Activated CD4-positive, alpha-beta memory T cell treated with anti-CD3 and anti-CD28 coated beads for 36 hours (primary cell): ENCODE data around the gene GBP5. TPM values are rescaled to one million over a fixed set of nuclear protein-coding genes. Genes with fewer than 3 reads are reported as not detected.
A peak's percentile ranks its signal among the peaks of the same experiment; 100 is the strongest.

Experiments
- CTCF ChIA-PET: fragments of 350-600 bp; sonication (Branson Sonifier 250); formaldehyde crosslinking; loops from one replicate; lab custom pipeline; 2021; ENCODE audit warnings: antibody characterized with exemption, inconsistent platforms; lab: Charles Lee
- POLR2A ChIA-PET: fragments of 350-600 bp; sonication (Branson Sonifier 250); formaldehyde crosslinking; loops from one replicate; lab custom pipeline; 2021; ENCODE audit warnings: antibody characterized with exemption; lab: Charles Lee
- DNase-seq: peaks from one replicate; pipeline ENCODE4 v3.0.0-alpha.2; 2020
- H3K27ac Mint-ChIP-seq: one replicate; pipeline ENCODE4 v1.8.0; 2021; ENCODE audit warnings: mixed read lengths
- H3K27me3 Mint-ChIP-seq: one replicate; pipeline ENCODE4 v1.8.0; 2021; ENCODE audit warnings: mixed read lengths
- H3K36me3 Mint-ChIP-seq: one replicate; pipeline ENCODE4 v1.8.0; 2021; ENCODE audit warnings: mixed read lengths
- H3K4me1 Mint-ChIP-seq: one replicate; pipeline ENCODE4 v1.8.0; 2021; ENCODE audit warnings: low read depth, mixed read lengths
- H3K4me3 Mint-ChIP-seq: one replicate; pipeline ENCODE4 v1.8.0; 2021; ENCODE audit warnings: mild to moderate bottlenecking, mixed read lengths
- H3K9me3 Mint-ChIP-seq: one replicate; pipeline ENCODE4 v1.8.0; 2021; ENCODE audit warnings: mixed read lengths
- intact Hi-C: fragments of 100-400 bp; cut with micrococcal nuclease; formaldehyde crosslinking; loops from one replicate; pipeline ENCODE4 v1.15.1; 2023
- total RNA-seq, 2 experiments: library from RNA; stranded (reverse); gene quantifications; one replicate each; pipeline ENCODE4 v1.2.3, GENCODE V29; 2021

GBP5 gene
- total RNA-seq, 2 experiments from 2014 or later: 95.1 to 95.7 TPM

DNA sequence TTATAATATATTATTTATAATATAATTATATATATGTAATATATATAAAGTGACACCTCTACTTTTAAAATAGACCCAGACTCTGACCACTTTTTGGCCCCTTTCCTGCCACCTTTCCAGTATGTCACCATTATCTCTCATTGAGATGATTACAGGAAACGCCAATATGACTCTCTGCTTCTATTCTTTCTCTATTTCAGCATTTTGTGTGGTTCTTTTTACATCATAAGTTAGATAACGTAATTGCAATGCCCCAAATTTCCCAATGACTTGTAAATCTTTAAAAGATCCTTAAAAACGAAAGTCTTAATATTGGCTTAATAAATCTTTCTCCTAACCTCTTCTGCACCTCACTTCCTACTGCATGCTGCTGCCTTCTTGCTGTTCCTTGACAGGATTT lies 8.1 kb upstream of the GBP5 start:
- peak overlapping the region; percentile 19 for H3K27ac Mint-ChIP-seq
- H3K9me3 Mint-ChIP-seq: peaks cover 6% of the 10 kb centered on the region
- no peak for DNase-seq
- peaks cover 75% of the 10 kb centered on the region for H3K4me1 Mint-ChIP-seq
- intact Hi-C loops: no loop called here
- no peak overlapping the region for H3K4me3 Mint-ChIP-seq
- peaks cover 7% of the 10 kb centered on the region for H3K36me3 Mint-ChIP-seq
- no peaks in the 10 kb centered on the region for H3K27me3 Mint-ChIP-seq
- ChIA-PET CTCF (no interaction called here), POLR2A (no interaction called here)

DNA sequence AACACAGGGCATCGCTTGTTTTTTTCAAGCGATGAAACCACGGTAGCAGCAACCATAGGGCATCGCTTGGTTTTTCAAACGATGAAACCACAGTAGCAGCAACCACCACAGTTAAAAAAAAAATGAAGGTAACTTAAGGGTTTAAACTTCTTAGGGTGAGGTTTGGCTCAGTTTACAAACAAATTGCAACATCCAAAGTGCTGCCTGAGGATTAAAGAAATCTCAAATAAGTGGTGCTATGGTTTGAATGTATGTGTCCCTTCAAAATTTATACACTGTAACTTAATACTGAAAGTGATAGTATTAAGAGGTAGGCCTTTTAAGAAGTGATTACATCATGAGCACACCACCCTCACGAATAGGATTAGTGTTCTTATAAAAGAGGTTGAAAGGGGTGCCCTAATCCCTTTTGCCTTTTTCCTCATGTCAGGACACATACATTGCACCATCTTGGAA lies 6.4 kb upstream of the GBP5 start:
- Mint-ChIP-seq H3K36me3 (peaks cover 4% of the 10 kb centered on the region), H3K27ac (peak overlapping the region; percentile 86), H3K4me1 (peaks cover 79% of the 10 kb centered on the region), H3K4me3 (peak overlapping the region; percentile 23), H3K9me3 (peaks cover 3% of the 10 kb centered on the region), H3K27me3 (no peaks in the 10 kb centered on the region)
- no peak for DNase-seq
- ChIA-PET CTCF (interaction anchor here (1.2 kb wide), 1 partner anchor 79 kb away, joined by 6 read pairs; no protein-coding TSS in a partner anchor), POLR2A (no interaction called here)
- intact Hi-C loops: loop anchor here (2.0 kb wide), 1 partner anchor 238 kb away; no protein-coding TSS in a partner anchor

DNA sequence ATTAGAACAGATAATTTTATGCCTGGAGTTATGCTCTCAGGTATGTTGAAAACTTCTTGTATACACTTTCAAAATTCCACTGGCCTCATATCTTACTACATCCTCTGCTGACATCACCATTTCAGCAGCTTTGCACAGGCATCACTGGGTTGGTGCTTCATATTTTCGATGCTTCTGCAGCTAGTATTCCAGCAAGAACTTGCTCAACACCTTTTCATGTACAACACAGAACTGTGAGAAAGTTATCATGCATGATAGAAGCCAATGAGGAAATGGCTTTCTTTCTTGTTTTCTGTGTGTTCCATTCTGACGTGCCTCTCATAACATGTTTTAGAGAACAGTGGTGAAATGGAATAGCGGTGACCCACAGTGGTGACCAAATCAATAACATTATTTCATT lies 5.1 kb upstream of the GBP5 start:
- H3K9me3 Mint-ChIP-seq: peaks cover 3% of the 10 kb centered on the region
- CTCF ChIA-PET: interaction anchor here (1.1 to 6.7 kb wide), 6 partner anchors 10 to 279 kb away, joined by 3 to 33 read pairs (median 6); partner anchors contain the start of gene GBP4
- DNase-seq: no peak
- H3K36me3 Mint-ChIP-seq: peaks cover 3% of the 10 kb centered on the region
- no peak overlapping the region for H3K4me3 Mint-ChIP-seq
- peaks cover 81% of the 10 kb centered on the region for H3K4me1 Mint-ChIP-seq
- intact Hi-C loops: loop anchor here (2.0 kb wide), 1 partner anchor 237 kb away; no protein-coding TSS in a partner anchor
- peak overlapping the region; percentile 86 for H3K27ac Mint-ChIP-seq
- POLR2A ChIA-PET: interaction anchor here (0.6 to 3.2 kb wide), 2 partner anchors 151 to 214 kb away, joined by 3 to 12 read pairs; partner anchors contain the start of gene GBP2
- no peaks in the 10 kb centered on the region for H3K27me3 Mint-ChIP-seq

DNA sequence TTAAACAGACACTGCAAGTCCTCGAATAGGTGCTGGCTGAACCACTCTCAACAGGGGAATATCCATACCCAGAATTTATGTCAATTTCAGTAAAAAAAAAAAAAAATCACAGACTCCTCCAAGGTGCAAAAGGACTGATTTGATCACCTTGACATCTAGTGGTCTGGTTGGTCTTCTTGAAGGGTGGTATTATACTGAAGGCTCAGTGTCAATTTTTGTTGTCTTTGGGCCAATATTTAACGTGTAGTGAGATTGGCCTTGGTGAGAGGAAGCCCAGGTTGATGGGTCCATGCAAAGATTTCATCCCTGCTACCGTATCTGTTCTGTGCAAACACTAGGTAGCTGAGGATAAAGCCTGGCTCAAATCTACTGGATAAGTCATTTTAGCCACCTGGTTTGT lies 4.0 kb upstream of the GBP5 start:
- peak overlapping the region; percentile 29 for H3K27ac Mint-ChIP-seq
- no peak overlapping the region for H3K4me3 Mint-ChIP-seq
- H3K4me1 Mint-ChIP-seq: peaks cover 81% of the 10 kb centered on the region
- no peaks in the 10 kb centered on the region for H3K27me3 Mint-ChIP-seq
- ChIA-PET CTCF (interaction anchor here (0.7 to 6.7 kb wide), 17 partner anchors 9 to 278 kb away, joined by 3 to 33 read pairs (median 4); partner anchors contain the start of gene GBP4), POLR2A (interaction anchor here (3.2 kb wide), 1 partner anchor 150 kb away, joined by 12 read pairs; the partner anchor contains the start of gene GBP2)
- intact Hi-C loops: loop anchor here (1.0 kb wide), 4 partner anchors 82 to 278 kb away; partner anchors contain the start of gene GBP2
- peaks cover 3% of the 10 kb centered on the region for H3K9me3 Mint-ChIP-seq
- peaks cover 11% of the 10 kb centered on the region for H3K36me3 Mint-ChIP-seq
- DNase-seq: no peak

DNA sequence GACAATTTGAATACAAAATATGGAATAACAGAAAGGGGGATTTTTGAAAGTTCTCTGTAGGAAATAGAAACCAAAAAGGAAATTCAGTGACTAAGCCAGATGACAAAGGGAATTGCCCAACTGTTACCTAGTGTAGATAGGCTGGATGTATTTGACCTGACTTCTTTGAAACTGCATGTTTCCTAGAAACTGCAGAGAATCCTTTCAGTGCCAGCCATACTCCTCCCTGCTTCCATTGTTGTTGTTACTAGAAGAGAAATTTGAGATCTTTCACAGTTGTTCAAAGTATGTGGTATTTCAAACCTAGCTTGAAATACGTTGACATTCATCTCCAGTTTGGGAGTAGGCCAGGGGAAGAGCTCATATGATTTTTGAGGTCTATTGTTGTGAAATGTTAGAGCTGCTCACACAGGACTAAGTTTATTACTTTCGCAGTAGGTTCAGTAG lies 1.8 kb upstream of the GBP5 start:
- Mint-ChIP-seq H3K4me3 (peak overlapping the region; percentile 80), H3K27ac (peak overlapping the region; percentile 99), H3K4me1 (peaks cover 76% of the 10 kb centered on the region), H3K27me3 (no peaks in the 10 kb centered on the region), H3K36me3 (peaks cover 23% of the 10 kb centered on the region), H3K9me3 (peaks cover 3% of the 10 kb centered on the region)
- intact Hi-C loops: loop anchor here (1.0 to 5.0 kb wide), 8 partner anchors 14 to 382 kb away; partner anchors contain the start of gene GTF2B
- POLR2A ChIA-PET: interaction anchor here (0.6 to 7.6 kb wide), 12 partner anchors 13 to 228 kb away, joined by 3 to 72 read pairs (median 4); partner anchors contain the start of genes GBP1, GBP2 and GBP4
- no peak for DNase-seq
- CTCF ChIA-PET: interaction anchor here (0.7 to 6.7 kb wide), 13 partner anchors 14 to 290 kb away, joined by 3 to 33 read pairs (median 6); partner anchors contain the start of genes GBP4 and GBP6

DNA sequence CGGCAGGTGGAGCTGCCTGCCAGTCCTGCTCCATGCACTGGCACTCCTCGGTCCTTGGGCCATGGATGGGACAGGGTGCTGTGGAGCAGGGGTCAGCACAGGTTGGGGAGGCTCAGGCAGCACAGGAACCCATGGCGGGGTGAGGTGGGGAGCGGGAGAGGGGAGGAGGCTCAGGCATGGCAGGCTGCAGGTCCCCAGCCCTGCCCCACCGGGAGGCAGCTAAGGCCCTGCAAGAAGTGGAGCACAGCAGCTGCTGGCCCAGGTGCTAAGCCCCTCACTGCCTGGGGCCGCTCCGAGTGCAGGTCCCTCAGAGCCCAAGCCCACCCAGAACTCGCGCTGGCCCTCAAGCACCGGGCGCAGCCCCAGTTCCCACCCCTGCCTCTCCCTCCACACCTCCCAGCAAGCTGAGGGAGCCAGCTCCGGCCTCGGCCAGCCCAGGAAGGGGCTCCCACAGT lies 691 bp upstream of the GBP5 start:
- ChIA-PET POLR2A (interaction anchor here (0.8 to 7.6 kb wide), 9 partner anchors 13 to 338 kb away, joined by 3 to 72 read pairs (median 4); partner anchors contain the start of genes GBP2 and GBP4), CTCF (interaction anchor here (0.7 to 6.7 kb wide), 9 partner anchors 15 to 274 kb away, joined by 3 to 33 read pairs (median 5); partner anchors contain the start of genes GBP4 and GBP6)
- Mint-ChIP-seq H3K27me3 (no peaks in the 10 kb centered on the region), H3K4me3 (peak overlapping the region; percentile 99), H3K36me3 (peaks cover 31% of the 10 kb centered on the region), H3K27ac (peak overlapping the region; percentile 99), H3K4me1 (peaks cover 78% of the 10 kb centered on the region), H3K9me3 (peaks cover 3% of the 10 kb centered on the region)
- intact Hi-C loops: loop anchor here (5.0 kb wide), 2 partner anchors 334 to 381 kb away; partner anchors contain the start of gene GTF2B
- DNase-seq: no peak

DNA sequence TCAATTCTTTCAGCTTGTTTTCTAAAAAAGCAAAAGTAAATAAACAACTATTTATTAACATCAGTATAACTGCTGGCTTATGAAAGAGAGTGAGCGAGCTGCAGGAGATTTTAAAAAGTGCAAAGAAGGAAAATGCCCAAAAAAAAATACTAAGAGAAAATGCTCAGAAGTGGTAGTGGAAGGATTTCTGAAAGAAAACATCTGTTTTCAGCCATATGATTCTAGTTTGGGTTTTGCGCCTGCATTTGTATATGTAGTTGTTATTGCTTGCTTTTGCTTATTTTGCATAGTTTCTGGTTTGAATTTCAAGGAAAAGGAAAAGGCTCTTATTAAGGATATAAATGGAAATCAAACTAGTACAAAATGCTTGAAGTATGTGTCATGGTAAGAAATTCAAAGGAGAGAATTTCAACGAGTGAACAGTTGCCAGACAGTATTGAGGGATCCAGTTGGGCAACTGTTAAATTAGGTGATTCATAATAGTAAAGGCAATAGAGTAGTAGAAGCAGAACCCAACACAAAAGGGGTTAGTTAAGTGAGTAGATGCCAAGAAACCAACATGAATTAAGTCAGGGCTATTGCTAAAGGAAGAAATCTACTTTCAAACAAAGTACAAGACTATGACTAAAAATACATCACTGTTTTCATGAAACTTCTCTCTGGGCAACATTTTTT lies 1.2 kb downstream of the GBP5 start:
- Mint-ChIP-seq H3K27ac (peak overlapping the region; percentile 99), H3K9me3 (peaks cover 3% of the 10 kb centered on the region), H3K27me3 (no peaks in the 10 kb centered on the region), H3K4me1 (peaks cover 78% of the 10 kb centered on the region), H3K4me3 (peak overlapping the region; percentile 99), H3K36me3 (peaks cover 44% of the 10 kb centered on the region)
- DNase-seq: no peak
- ChIA-PET CTCF (interaction anchor here (1.2 to 6.7 kb wide), 8 partner anchors 11 to 273 kb away, joined by 4 to 28 read pairs (median 6); partner anchors contain the start of gene GBP2), POLR2A (interaction anchor here (0.9 to 7.6 kb wide), 8 partner anchors 13 to 209 kb away, joined by 3 to 72 read pairs (median 4); partner anchors contain the start of genes GBP2 and GBP4)
- intact Hi-C loops: loop anchor here (1.0 to 5.0 kb wide), 3 partner anchors 279 to 379 kb away; partner anchors contain the start of genes GTF2B, KYAT3 and RBMXL1

DNA sequence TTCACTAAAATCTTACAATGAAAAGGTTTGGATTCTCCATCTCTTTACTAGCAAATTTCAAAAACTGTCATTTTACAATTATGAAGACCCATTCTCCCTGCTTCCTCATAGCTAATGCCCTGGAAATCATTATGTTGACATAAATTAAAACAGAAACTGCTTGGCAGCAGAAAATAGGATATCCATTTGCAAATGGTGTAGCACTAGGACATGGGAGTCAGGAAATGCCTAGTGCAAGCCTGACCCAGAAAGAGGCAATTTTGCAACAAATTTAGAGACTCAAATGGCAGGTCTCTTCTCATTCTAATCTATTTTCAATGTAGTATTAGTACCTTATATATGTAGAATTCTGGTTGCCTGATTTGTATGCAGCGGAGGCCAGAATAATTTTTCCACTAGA lies 2.2 kb downstream of the GBP5 start:
- Mint-ChIP-seq H3K27me3 (no peaks in the 10 kb centered on the region), H3K36me3 (peaks cover 53% of the 10 kb centered on the region), H3K9me3 (peaks cover 3% of the 10 kb centered on the region), H3K27ac (peak overlapping the region; percentile 99), H3K4me1 (peaks cover 76% of the 10 kb centered on the region), H3K4me3 (peak overlapping the region; percentile 99)
- intact Hi-C loops: loop anchor here (5.0 kb wide), 2 partner anchors 337 to 378 kb away; partner anchors contain the start of gene GTF2B
- ChIA-PET POLR2A (interaction anchor here (1.0 to 7.6 kb wide), 3 partner anchors 70 to 145 kb away, joined by 4 to 72 read pairs (median 27); partner anchors contain the start of genes GBP2 and GBP4), CTCF (interaction anchor here (1.2 to 1.9 kb wide), 2 partner anchors 10 to 88 kb away, joined by 4 to 6 read pairs; no protein-coding TSS in a partner anchor)
- no peak for DNase-seq

DNA sequence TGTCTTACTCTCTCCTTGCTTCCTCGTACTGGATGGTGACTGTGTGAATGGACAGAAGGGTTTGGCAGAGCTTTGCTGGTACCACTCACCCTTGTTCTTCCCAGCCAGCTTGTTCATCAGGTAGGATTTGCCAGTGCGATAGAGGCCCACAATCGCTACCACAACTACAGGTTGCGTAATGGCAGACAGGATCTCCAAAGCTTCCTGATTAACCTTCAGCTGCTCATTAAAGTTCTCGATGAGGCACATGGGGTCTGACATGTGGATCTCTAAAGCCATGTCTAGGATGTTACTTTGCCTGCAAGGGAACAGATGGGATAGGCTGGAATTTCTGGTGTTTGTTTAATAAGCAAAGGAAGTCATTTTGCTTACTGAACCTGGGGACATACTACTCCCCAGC lies 3.4 kb downstream of the GBP5 start:
- peaks cover 60% of the 10 kb centered on the region for H3K36me3 Mint-ChIP-seq
- ChIA-PET POLR2A (interaction anchor here (7.6 kb wide), 1 partner anchor 144 kb away, joined by 72 read pairs; the partner anchor contains the start of gene GBP2), CTCF (interaction anchor here (0.7 to 1.9 kb wide), 2 partner anchors 89 to 221 kb away, joined by 3 to 6 read pairs; no protein-coding TSS in a partner anchor)
- peak overlapping the region; percentile 64 for H3K4me3 Mint-ChIP-seq
- intact Hi-C loops: no loop called here
- H3K27me3 Mint-ChIP-seq: no peaks in the 10 kb centered on the region
- no peak for DNase-seq
- no peak overlapping the region for H3K27ac Mint-ChIP-seq
- H3K9me3 Mint-ChIP-seq: peaks cover 3% of the 10 kb centered on the region
- H3K4me1 Mint-ChIP-seq: peaks cover 70% of the 10 kb centered on the region

DNA sequence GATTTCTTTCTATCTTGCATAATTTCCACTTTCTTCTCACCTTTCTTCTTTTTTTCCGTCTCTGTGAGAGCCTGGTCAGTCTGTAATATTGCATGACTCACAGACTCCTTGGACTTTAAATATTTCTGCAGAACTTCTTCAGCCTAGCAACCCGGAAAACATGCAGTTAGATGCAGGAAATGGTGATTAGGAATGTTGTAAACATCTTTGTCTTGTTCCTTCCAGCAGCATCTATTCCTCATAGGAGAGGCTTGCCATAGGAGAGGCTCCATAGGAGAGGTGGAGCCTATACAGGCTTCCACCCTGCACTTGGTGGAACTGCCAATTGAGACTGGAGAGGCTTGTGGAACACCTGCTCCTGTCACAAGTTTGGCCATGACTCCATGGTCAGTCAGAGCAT lies 10.0 kb downstream of the GBP5 start:
- H3K27ac Mint-ChIP-seq: peak overlapping the region; percentile 15
- H3K27me3 Mint-ChIP-seq: no peaks in the 10 kb centered on the region
- POLR2A ChIA-PET: interaction anchor here (1.0 kb wide), 1 partner anchor 144 kb away, joined by 3 read pairs; no protein-coding TSS in a partner anchor
- H3K36me3 Mint-ChIP-seq: peaks cover 66% of the 10 kb centered on the region
- intact Hi-C loops: no loop called here
- peaks cover 73% of the 10 kb centered on the region for H3K4me1 Mint-ChIP-seq
- H3K9me3 Mint-ChIP-seq: no peaks in the 10 kb centered on the region
- CTCF ChIA-PET: no interaction called here
- no peak overlapping the region for H3K4me3 Mint-ChIP-seq
- DNase-seq: no peak

DNA sequence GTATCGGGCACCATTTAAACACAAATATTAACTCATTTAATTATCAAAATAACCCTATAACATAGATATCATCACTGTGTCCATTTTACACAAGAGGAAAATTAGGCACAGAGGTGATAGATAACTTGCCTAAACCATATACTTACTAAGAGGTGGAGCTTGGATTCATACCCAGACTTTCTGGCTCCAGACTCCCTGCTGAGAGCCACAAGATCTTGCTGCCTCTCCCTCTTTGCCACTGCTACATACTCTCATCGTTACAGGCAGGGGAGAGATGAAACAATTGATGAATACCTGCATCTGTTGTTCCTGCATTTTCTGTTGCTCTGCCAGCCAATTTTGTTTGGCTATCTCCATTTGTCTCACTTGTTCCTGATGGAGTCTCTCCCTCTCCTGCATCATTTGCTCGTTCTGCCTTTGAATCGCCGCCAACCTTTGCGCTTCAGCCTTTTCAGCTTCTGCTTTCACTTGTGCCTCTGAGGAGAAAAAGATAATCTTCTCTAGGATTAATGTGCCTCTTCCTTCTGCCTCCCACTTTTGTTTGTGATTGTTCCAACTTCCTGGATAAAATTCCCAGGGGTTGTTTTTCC lies 10.6 kb downstream of the GBP5 start:
- DNase-seq: no peak

More for the DNA sequence above, 10.6 kb downstream of the GBP5 start:
- H3K4me3 Mint-ChIP-seq: no peak overlapping the region
- H3K27ac Mint-ChIP-seq: peak overlapping the region; percentile 28
- ChIA-PET POLR2A (interaction anchor here (1.0 kb wide), 1 partner anchor 144 kb away, joined by 3 read pairs; no protein-coding TSS in a partner anchor), CTCF (interaction anchor here (1.7 kb wide), 1 partner anchor 96 kb away, joined by 4 read pairs; no protein-coding TSS in a partner anchor)
- H3K36me3 Mint-ChIP-seq: peaks cover 65% of the 10 kb centered on the region
- no peaks in the 10 kb centered on the region for H3K27me3 Mint-ChIP-seq
- intact Hi-C loops: no loop called here
- peaks cover 2% of the 10 kb centered on the region for H3K9me3 Mint-ChIP-seq
- H3K4me1 Mint-ChIP-seq: peaks cover 70% of the 10 kb centered on the region
